Upper lobe of left lung (tissue), 6 donors: ENCODE measurements around the gene LCK. TPM values are rescaled to one million over a fixed set of nuclear protein-coding genes. Genes with fewer than 3 reads are reported as not detected.

Experiments used
- ATAC-seq, 2 donors: fragments of 200-7000 bp; cut with Tn5 transposase; one replicate each; pipeline ENCODE4 v1.9.1; 2022; ENCODE audit warnings: mild to moderate bottlenecking in 2 of 2, moderate library complexity in 2 of 2; ENCODE audit not compliant: low FRiP score in 2 of 2
- DNase-seq, 2 donors: peaks; one replicate each; pipeline ENCODE4 v3.0.0-alpha.2; 2019 to 2020
- H3K27ac ChIP-seq, 4 donors: fragments of 200-600 bp; sonication (generic); one replicate each; pipeline ENCODE4 v1.5.1; 2016 to 2019
- H3K27me3 ChIP-seq, 4 donors: fragments of 200-600 bp; sonication (generic); one replicate each; pipeline ENCODE4 v1.5.1; 2017 to 2019
- H3K36me3 ChIP-seq, 4 donors: fragments of 200-600 bp; sonication (generic); one replicate each; pipeline ENCODE4 v1.5.1; 2016 to 2019
- H3K4me1 ChIP-seq, 4 donors: fragments of 200-600 bp; sonication (generic); one replicate each; pipeline ENCODE4 v1.5.1; 2018 to 2019
- H3K4me3 ChIP-seq, 4 donors: fragments of 200-600 bp; sonication (generic); one replicate each; pipeline ENCODE4 v1.5.1; 2017 to 2019; ENCODE audit warnings: mild to moderate bottlenecking in 2 of 4, moderate library complexity in 1 of 4
- H3K9me3 ChIP-seq, 4 donors: fragments of 200-600 bp; sonication (generic); one replicate each; pipeline ENCODE4 v1.5.1; 2018 to 2019
- CTCF ChIP-seq, 6 experiments: fragments of 450-650 bp in 4 of 6; fragments of 200-600 bp in 2 of 6; sonication (generic) in 2 of 6; IDR thresholded peaks; one replicate each; pipeline ENCODE4 v1.5.1; 2016 to 2019; ENCODE audit warnings: antibody characterized with exemption in 6 of 6
- EP300 ChIP-seq, 4 donors: sonication (generic); formaldehyde crosslinking; IDR thresholded peaks; one replicate each; pipeline ENCODE4 v1.5.1; 2017; ENCODE audit warnings: antibody characterized with exemption in 4 of 4, control low read depth in 2 of 4
- POLR2A ChIP-seq, 4 donors: fragments of 450-650 bp; IDR thresholded peaks; one replicate each; pipeline ENCODE4 v1.5.1; 2016 to 2017; ENCODE audit warnings: antibody characterized with exemption in 4 of 4, mild to moderate bottlenecking in 2 of 4
- POLR2AphosphoS5 ChIP-seq, 2 donors: sonication (generic); formaldehyde crosslinking; IDR thresholded peaks; one replicate each; pipeline ENCODE4 v1.5.1; 2017; ENCODE audit warnings: antibody characterized with exemption in 2 of 2
- WGBS, 2 donors: methylation state at CpG; one replicate each; pipeline ENCODE4 v1.1.5; 2017 to 2018; 5-methylcytosine and 5-hydroxymethylcytosine counted together
- total RNA-seq, 6 donors: library from RNA; depleted of rRNA in 4 of 6; stranded (reverse); fragments of >200 nt in 4 of 6; gene quantifications; one replicate each; pipeline versions ENCODE4 v1.1.0 to v1.2.1, GENCODE V29; 2016 to 2021
- donor health status: DM: no; HTN: no; CAD: no; lungs with moderate emphysema.
- donor health status: DM: no; HTN: yes; CAD: no; lungs with severe emphysema.

Gene LCK
- total RNA-seq, 6 donors from 2014 or later = 5.1 to 25.1 (median 7.7) TPM

DNA sequence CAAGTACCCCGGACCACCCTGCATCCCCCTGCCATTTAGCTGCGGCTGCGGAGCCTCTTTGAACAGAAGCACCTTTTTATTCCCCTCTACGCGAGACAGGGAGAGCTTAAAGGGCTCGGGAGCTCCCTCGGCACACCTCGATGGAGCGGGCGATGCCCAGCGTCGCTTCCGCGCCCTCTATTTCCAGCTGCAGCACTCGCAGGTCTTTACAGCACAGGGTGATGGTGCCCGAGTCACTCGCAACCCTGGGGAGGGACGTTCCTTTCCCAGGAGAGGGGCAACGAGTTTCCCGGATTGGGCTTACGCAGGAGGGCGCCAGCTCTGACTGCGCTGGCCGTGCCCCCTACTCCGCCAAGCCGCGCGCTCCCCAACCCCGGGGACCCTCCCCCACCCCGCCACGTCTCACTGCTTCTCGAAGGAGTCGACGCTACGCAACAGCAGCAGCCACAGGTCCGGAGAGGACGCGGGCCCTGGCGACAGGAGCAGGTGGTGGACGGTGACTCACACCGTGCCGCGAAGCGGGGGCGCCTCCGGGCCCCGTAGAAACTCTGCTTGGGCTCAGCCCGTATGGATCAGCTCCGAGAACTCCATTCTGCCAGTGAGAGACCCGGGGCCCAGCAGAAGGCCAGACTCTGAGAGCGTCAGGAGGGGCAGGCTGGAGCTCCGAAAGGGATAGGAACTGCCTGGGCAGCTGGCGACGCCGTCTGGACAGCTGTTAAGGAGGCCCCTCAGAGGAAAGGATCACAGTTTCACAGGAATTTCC is 9.9 kb upstream of the LCK start:
- H3K4me3 ChIP-seq = peak overlapping the region; percentile 61 to 75 (median 71)
- no peaks in the 10 kb centered on the region for H3K9me3 ChIP-seq
- peak; percentile 73 to 89 for DNase-seq
- no peak for TF ChIP-seq EP300 (IDR thresholded peaks at IDR 0.05)
- TF ChIP-seq POLR2A (IDR thresholded peaks at IDR 0.05) = no peak
- TF ChIP-seq POLR2AphosphoS5 (IDR thresholded peaks at IDR 0.05) = peak; percentile 46 to 50
- TF ChIP-seq CTCF (IDR thresholded peaks at IDR 0.05) = no peak
- no peaks in the 10 kb centered on the region for H3K36me3 ChIP-seq
- ATAC-seq = peak; percentile 76 to 85
- 1 to 5% methylated on average over 7 to 16 of the region's 55 CpGs for WGBS, 2 donors
- peaks cover 24 to 43% (median 36%) of the 10 kb centered on the region in 4 donors for H3K4me1 ChIP-seq
- peak overlapping the region; percentile 79 to 94 (median 88) for H3K27ac ChIP-seq
- no peaks in the 10 kb centered on the region for H3K27me3 ChIP-seq

DNA sequence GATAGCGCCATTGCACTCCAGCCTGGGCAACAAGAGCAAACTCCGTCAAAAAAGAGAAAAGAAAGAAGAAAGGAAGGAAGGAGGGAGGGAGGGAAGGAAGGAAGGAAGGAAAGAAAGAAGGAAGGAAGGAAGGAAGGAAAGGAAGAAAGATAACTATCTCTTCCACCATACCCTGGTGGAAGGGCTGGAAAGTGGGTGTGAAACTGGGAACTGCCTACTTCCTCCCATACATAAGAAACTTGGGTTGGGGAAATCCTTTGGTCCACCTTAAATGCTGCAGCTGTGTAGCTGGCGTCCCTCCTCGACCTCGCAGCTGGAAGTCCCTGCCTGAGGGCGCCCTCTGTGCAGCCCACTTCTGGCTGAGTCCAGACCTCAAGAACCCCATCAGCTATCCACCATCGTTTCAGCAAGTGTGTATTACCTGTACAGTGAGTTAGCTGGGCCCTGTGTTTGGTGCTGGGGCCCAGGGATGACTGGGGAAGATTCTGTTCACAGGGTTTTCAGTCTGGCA is 8.7 kb upstream of the LCK start:
- WGBS, 2 donors = 25% methylated on average over 7 of the region's 7 CpGs
- TF ChIP-seq EP300 (IDR thresholded peaks at IDR 0.05) (no peak), POLR2AphosphoS5 (IDR thresholded peaks at IDR 0.05) (peak in 1 of 2 donors; percentile 22)
- no peaks in the 10 kb centered on the region for H3K36me3 ChIP-seq
- no peaks in the 10 kb centered on the region for H3K9me3 ChIP-seq
- DNase-seq (no peak), ATAC-seq (peak in 1 of 2 donors; percentile 49)
- H3K27ac ChIP-seq = peak overlapping the region in 3 of 4 donors; percentile 79 to 94 (median 89)
- H3K4me1 ChIP-seq = peaks cover 33 to 53% (median 46%) of the 10 kb centered on the region in 4 donors
- no peaks in the 10 kb centered on the region for H3K27me3 ChIP-seq
- H3K4me3 ChIP-seq = peak overlapping the region; percentile 11 to 22 (median 16)

DNA sequence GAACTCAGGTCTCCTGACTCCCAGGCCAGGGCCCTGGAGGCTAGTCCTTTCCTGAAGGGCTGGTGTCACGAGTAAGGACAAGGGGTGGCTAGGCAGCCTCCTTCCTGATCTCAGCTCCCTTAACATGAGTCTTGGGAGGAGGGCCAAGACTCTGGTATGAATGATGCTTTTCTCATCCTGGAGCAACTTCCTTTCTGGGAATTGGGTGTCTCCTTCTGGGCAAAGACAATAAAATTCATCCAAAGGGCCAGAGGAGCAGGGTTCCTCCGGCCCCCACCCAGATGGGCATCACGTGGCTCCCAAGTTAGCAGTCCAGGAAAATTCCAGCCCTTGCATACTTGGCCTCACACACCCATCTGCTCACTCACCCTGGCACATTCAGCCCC is 4.2 kb upstream of the LCK start, which contains the start of gene FAM167B:
Gene FAM167B (plus strand): TSS at position 335 of the 386 bp plus-strand sequence. CDS start 200 bp downstream, outside the sequence.
- no peaks in the 10 kb centered on the region for H3K27me3 ChIP-seq
- TF ChIP-seq POLR2AphosphoS5 (IDR thresholded peaks at IDR 0.05) = peak; percentile 71 to 92
- TF ChIP-seq EP300 (IDR thresholded peaks at IDR 0.05) = peak; percentile 12 to 94 (median 84)
- TF ChIP-seq CTCF (IDR thresholded peaks at IDR 0.05) = no peak
- no peak for TF ChIP-seq POLR2A (IDR thresholded peaks at IDR 0.05)
- no peaks in the 10 kb centered on the region for H3K36me3 ChIP-seq
- DNase-seq = peak in 1 of 2 donors; percentile 39
- ATAC-seq = peak; percentile 28 to 30
- H3K4me1 ChIP-seq = peaks cover 48 to 71% (median 64%) of the 10 kb centered on the region in 4 donors
- no peaks in the 10 kb centered on the region for H3K9me3 ChIP-seq
- H3K27ac ChIP-seq = peak within 1 kb of the TSS; percentile 66 to 87 (median 84)
- 52 to 73% methylated on average over 2 of the region's 3 CpGs for WGBS, 2 donors
- H3K4me3 ChIP-seq = peak within 1 kb of the TSS in 2 of 4 donors; percentile 19 to 32

DNA sequence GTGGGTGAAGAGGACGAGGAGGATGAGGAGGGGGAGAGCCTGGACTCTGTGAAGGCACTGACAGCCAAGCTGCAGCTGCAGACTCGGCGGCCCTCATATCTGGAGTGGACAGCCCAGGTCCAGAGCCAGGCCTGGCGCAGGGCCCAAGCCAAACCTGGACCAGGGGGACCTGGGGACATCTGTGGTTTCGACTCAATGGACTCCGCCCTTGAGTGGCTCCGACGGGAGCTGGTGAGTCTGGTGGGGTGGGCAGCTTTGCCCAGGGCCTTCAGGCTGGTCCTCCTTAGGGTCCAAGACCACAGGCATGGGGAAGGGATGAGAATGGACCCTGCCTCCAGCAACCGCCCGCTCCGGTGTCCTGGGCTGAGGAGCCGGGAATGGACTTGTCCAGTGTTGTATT is 3.6 kb upstream of the LCK start:
- H3K27me3 ChIP-seq = no peaks in the 10 kb centered on the region
- H3K27ac ChIP-seq = peak overlapping the region; percentile 66 to 87 (median 82)
- 44 to 80% methylated on average over 4 to 8 of the region's 12 CpGs for WGBS, 2 donors
- H3K4me1 ChIP-seq = peaks cover 46 to 71% (median 62%) of the 10 kb centered on the region in 4 donors
- H3K4me3 ChIP-seq = peak overlapping the region in 1 of 4 donors; percentile 32
- TF ChIP-seq POLR2A (IDR thresholded peaks at IDR 0.05) = no peak
- no peak for TF ChIP-seq EP300 (IDR thresholded peaks at IDR 0.05)
- DNase-seq = peak in 1 of 2 donors; percentile 76
- peak in 1 of 2 donors; percentile 3 for ATAC-seq
- H3K36me3 ChIP-seq = no peaks in the 10 kb centered on the region
- no peaks in the 10 kb centered on the region for H3K9me3 ChIP-seq

- 8 to 30% methylated on average over 6 to 21 of the region's 31 CpGs for WGBS, 2 donors
- TF ChIP-seq POLR2A (IDR thresholded peaks at IDR 0.05) (no peak), POLR2AphosphoS5 (IDR thresholded peaks at IDR 0.05) (peak; percentile 12 to 51), CTCF (IDR thresholded peaks at IDR 0.05) (peak; percentile 89 to 97 (median 94)), EP300 (IDR thresholded peaks at IDR 0.05) (no peak)
- peak; percentile 93 to 97 for DNase-seq
- peak; percentile 76 to 86 for ATAC-seq
- H3K9me3 ChIP-seq = no peaks in the 10 kb centered on the region
- H3K27me3 ChIP-seq = no peaks in the 10 kb centered on the region
- H3K4me3 ChIP-seq = peak overlapping the region in 3 of 4 donors; percentile 17 to 32 (median 19)
- peaks cover 45 to 68% (median 56%) of the 10 kb centered on the region in 4 donors for H3K4me1 ChIP-seq
- H3K27ac ChIP-seq = peak overlapping the region; percentile 66 to 87 (median 82)
- no peaks in the 10 kb centered on the region for H3K36me3 ChIP-seq
These were observed 2.8 kb upstream of the LCK start for GRCh38 chr1:32247983-32248889.
